ENCODE data around the gene NR1H4.

Gene NR1H4

DNA sequence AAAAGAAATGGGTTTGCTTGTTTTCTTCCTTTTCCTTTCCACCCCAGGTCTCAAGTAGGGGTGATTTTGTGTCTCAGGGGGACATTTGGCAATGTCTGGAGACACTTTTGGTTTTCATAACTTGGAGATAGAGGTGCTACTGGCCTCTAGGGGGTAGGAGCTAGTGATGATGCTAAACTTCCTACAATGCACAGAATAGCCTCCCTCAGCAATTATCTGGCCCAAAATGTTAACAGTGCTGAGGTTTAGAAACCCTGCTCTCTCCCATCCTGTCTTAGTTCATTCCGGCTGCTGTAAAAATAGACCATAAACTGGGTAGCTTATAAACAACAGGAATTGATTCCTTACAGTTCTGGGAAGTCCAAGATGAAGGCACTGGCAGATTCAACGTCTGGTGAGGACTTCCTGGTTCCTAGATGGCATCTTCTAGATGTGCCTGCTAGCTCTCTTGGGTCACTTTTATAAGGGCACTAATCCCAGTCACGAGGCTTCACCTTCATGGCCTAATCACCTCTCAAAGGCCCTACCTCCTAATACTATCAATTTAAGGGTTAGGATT lies 92.4 kb downstream of the NR1H4 start:
- Histone ChIP-seq H3K9ac (ENCODE audit: low read length) (no peak overlapping the region), H3K36me3 (ENCODE audit: control insufficient read depth, insufficient read depth, low read length) (no peaks in the 10 kb centered on the region), H3K27me3 (ENCODE audit: control insufficient read depth, insufficient read depth, low read length) (no peaks in the 10 kb centered on the region), H3K4me1 (ENCODE audit: control insufficient read depth, insufficient read depth, low read length) (no peaks in the 10 kb centered on the region), H3K4me3 (ENCODE audit: low read length) (no peak overlapping the region), H3K27ac (ENCODE audit: low read depth, low read length) (no peak overlapping the region)

DNA sequence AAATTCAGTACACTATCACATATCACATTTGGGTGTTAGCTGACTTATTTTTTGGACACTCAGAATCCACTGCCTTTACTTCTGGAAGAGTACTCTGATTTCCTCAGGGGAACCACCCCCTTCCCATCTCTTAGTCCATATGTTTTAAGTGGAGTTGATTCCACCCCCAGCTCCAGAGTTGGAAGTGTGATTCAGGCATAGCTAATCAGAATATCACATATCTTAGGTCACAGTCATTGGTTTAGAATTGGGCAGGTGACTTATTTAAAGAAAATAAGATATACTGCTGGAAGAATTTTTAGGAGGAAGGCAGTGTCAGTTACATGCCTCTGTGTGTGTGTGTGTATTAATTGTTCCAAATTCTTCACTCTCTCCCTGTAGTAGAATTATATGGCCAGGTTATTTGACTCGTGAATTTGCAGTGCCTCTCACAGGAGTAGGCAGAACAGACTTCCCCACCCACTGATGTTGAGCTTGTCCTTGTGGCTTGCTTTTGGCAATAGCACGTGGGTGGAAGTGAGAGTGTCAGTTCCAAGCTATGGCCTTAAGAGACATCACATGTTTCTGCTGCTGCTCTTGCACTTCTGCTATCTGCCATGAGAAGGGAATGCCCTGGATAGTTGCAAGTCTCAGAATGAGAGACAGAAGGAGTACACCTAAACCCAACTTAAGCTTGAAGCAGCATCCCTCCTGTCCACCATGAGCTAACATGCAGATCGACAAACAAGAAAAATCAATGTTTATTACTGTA lies 93.4 kb downstream of the NR1H4 start:
- no peaks in the 10 kb centered on the region for H3K4me1 ChIP-seq (ENCODE audit: control insufficient read depth, insufficient read depth, low read length)
- no peak overlapping the region for H3K27ac ChIP-seq (ENCODE audit: low read depth, low read length)
- H3K27me3 ChIP-seq (ENCODE audit: control insufficient read depth, insufficient read depth, low read length): no peaks in the 10 kb centered on the region
- no peaks in the 10 kb centered on the region for H3K36me3 ChIP-seq (ENCODE audit: control insufficient read depth, insufficient read depth, low read length)
- no peak overlapping the region for H3K4me3 ChIP-seq (ENCODE audit: low read length)
- no peak overlapping the region for H3K9ac ChIP-seq (ENCODE audit: low read length)

DNA sequence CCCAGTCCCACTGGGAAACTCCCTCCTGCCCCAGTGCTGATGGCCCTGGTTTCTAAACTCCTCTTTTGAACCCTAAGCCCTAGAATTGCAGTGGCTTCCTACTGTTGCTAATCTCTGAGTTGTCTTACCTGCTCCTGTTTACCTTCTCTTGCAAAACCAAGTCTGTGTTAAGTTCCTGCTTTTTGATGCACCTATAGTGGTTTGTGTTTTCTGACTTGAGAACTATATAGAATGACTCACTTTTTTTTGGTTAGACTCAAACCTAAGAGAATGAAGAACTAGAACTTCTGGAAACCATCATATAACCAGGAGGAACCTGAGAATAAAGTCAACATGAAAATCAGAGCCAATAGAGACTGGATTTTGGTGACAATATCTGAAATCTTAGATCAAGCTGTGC lies 94.3 kb downstream of the NR1H4 start:
- Histone ChIP-seq H3K27me3 (ENCODE audit: control insufficient read depth, insufficient read depth, low read length) (no peaks in the 10 kb centered on the region), H3K4me1 (ENCODE audit: control insufficient read depth, insufficient read depth, low read length) (no peaks in the 10 kb centered on the region), H3K9ac (ENCODE audit: low read length) (no peak overlapping the region), H3K27ac (ENCODE audit: low read depth, low read length) (no peak overlapping the region), H3K4me3 (ENCODE audit: low read length) (no peak overlapping the region), H3K36me3 (ENCODE audit: control insufficient read depth, insufficient read depth, low read length) (no peaks in the 10 kb centered on the region)

DNA sequence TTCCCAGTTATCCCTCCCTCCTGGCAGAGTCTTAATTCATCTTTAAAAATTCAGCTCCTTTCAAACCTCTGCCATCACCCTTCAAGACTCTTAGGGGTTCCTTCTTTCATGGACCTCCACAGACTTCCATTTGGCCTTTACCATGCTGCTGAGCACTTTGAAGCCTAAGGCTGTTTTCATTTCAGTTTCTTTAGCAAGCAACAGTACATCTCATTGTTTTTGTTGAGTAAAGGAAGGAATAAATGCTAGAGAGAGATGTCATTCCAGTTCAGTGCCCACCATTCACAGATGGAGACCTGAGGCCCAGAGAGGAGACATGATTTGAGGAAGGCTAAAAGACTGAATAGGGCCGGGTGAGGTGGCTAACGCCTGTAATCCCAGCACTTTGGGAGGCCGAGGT lies 98.5 kb downstream of the NR1H4 start:
- Histone ChIP-seq H3K27me3 (ENCODE audit: control insufficient read depth, insufficient read depth, low read length) (no peaks in the 10 kb centered on the region), H3K4me3 (ENCODE audit: low read length) (no peak overlapping the region), H3K36me3 (ENCODE audit: control insufficient read depth, insufficient read depth, low read length) (no peaks in the 10 kb centered on the region), H3K9ac (ENCODE audit: low read length) (no peak overlapping the region), H3K4me1 (ENCODE audit: control insufficient read depth, insufficient read depth, low read length) (peaks cover 7% of the 10 kb centered on the region), H3K27ac (ENCODE audit: low read depth, low read length) (no peak overlapping the region)

DNA sequence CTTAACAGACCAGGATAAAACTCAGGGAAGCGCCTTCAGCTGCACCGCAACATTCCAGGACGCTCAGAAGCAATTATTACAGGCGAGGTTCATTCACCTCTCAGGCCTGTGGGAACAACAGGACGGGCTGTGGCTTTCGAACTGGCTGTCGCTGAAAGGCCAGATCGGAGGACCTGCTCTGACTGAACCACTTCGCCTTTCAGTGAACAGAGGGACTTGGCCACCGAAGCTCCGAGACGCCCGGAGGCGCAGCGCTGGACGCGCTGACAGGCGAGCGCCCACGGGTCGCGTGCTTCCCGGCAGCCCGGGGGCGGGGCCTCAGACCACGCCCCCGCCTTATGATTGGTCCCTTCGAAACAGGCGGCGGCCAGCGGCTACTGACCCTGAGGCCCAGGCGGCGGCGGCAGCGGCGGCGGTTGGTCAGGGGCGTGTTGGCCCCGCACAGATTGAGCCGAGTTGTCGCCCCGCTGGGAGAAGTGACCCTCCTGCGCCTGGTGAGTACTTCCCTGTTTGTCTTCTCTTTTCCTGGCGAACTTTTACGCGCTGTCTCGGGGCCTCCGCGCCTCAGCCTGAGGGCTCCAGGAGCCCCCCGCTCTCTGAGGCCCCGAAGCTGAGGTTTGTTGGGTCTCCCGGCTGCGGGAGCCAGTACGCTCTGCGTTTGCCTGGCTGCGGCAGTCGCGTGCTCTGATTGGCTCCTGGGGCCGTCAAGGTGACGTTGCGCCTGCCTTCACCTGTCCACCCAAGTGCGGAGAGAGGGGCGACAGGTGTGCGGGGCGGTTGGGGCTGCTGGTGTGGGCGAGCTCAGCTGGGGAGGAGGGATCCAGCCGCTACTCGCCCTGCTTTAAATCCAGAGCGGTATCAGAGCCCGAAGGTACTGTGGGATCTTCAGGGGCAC lies 99.9 kb downstream of the NR1H4 start, which contains the start of gene GAS2L3:
GAS2L3 (plus strand) TSS at position 393 of the 895 bp plus-strand sequence. CDS start 21,221 bp downstream, outside the sequence.
- Histone ChIP-seq H3K4me3 (ENCODE audit: low read length) (peak within 1 kb of the TSS; percentile 70), H3K36me3 (ENCODE audit: control insufficient read depth, insufficient read depth, low read length) (no peaks in the 10 kb centered on the region), H3K4me1 (ENCODE audit: control insufficient read depth, insufficient read depth, low read length) (peaks cover 7% of the 10 kb centered on the region), H3K9ac (ENCODE audit: low read length) (peak within 1 kb of the TSS; percentile 16), H3K27me3 (ENCODE audit: control insufficient read depth, insufficient read depth, low read length) (no peaks in the 10 kb centered on the region), H3K27ac (ENCODE audit: low read depth, low read length) (peak within 1 kb of the TSS; percentile 21)

DNA sequence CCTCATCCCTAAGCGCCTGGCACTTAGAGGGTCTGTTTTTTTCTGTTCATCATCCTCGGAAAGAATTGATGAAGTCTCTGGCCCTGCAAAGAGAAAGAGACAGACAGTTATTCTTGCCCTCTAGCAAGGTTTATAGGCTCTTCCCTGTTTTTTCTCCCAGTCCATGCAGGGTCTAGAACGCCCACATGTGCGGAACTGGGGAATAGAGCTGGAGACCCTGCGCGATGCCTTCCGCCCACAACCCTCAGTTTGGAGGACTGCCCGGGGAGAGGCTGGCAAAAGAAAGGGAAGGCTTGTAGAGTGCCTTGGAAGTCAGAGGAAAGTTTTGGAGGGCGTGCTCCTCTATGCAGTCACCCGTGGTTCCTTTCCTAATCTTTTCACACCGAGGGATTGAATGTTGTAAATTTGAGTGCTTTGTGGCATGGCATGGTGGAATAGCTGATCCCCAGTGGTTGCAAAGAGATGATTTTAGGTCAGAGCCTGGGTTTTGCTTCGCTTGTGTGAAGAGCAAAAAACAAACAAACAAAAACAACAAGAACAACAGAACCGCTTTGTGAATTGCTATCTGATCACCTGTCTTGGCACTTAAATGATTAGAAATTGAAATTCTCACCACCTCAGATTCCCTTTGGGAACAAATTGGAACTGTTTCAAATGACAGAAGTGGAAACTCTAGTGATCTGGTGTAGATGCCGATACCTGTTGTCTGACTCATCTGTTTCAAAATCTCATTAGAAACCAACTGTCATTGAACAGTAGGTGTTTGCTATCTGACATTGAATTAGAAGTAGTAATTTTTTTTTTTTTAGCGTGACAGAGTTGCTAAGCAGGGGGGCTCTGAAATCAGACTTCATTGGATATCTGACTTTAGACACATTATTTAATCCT lies 100.8 kb downstream of the NR1H4 start:
- H3K27me3 ChIP-seq (ENCODE audit: control insufficient read depth, insufficient read depth, low read length): no peaks in the 10 kb centered on the region
- H3K4me1 ChIP-seq (ENCODE audit: control insufficient read depth, insufficient read depth, low read length): peaks cover 7% of the 10 kb centered on the region
- peak overlapping the region; percentile 70 for H3K4me3 ChIP-seq (ENCODE audit: low read length)
- H3K27ac ChIP-seq (ENCODE audit: low read depth, low read length): no peak overlapping the region
- H3K9ac ChIP-seq (ENCODE audit: low read length): peak overlapping the region; percentile 16
- H3K36me3 ChIP-seq (ENCODE audit: control insufficient read depth, insufficient read depth, low read length): no peaks in the 10 kb centered on the region

DNA sequence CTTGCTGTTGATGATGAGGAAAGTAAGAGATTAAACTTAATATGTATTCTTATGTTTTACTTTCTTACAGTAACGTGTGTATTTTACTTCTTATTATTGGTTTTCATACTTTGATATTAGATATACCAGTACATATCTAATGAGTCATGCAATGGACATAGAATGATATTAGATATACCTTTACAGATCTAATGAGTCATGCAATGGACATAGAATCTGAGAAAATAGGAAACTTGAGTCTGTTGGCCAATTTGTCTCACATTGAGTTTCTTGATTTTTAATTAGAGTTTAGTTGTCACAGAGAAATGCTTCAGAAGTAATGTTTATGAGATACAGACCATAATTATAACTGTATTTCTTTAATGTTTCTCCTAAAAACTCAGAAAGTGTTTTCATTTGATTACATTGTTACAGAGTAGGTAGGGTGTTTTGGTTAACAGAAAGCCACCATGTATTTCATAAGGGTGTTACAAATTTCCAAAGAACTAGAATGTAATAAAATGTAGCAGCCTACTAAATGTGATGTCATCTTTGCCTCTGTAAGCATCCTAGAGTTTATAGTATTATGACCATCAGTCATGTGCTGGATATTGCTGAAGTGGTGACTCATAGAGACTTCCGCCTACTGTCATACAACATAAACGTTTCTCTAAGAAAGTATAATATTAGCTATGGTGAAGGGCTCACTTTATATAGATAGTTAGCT lies 102.8 kb downstream of the NR1H4 start:
- Histone ChIP-seq H3K27ac (ENCODE audit: low read depth, low read length) (no peak overlapping the region), H3K9ac (ENCODE audit: low read length) (no peak overlapping the region), H3K36me3 (ENCODE audit: control insufficient read depth, insufficient read depth, low read length) (no peaks in the 10 kb centered on the region), H3K27me3 (ENCODE audit: control insufficient read depth, insufficient read depth, low read length) (no peaks in the 10 kb centered on the region), H3K4me3 (ENCODE audit: low read length) (no peak overlapping the region), H3K4me1 (ENCODE audit: control insufficient read depth, insufficient read depth, low read length) (peaks cover 7% of the 10 kb centered on the region)

DNA sequence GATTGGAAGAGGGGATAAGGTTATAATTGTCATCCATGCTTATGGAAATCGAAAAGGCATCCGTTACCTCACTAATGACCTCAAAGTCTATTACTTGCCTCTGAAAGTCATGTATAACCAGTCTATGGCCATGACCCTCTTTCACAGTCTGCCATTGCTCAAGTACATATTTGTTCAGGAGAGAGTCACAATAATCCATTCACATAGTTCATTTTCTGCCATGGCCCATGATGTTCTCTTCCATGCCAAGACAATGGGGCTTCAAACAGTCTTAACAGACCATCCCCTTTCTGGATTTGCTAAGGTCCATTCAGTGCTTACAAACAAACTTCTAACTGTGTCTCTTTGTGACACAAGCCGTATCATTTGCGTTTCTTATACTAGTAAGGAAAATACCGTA lies 105.3 kb downstream of the NR1H4 start:
- no peak overlapping the region for H3K9ac ChIP-seq (ENCODE audit: low read length)
- H3K4me3 ChIP-seq (ENCODE audit: low read length): no peak overlapping the region
- no peaks in the 10 kb centered on the region for H3K36me3 ChIP-seq (ENCODE audit: control insufficient read depth, insufficient read depth, low read length)
- H3K4me1 ChIP-seq (ENCODE audit: control insufficient read depth, insufficient read depth, low read length): peaks cover 7% of the 10 kb centered on the region
- no peaks in the 10 kb centered on the region for H3K27me3 ChIP-seq (ENCODE audit: control insufficient read depth, insufficient read depth, low read length)
- H3K27ac ChIP-seq (ENCODE audit: low read depth, low read length): no peak overlapping the region

DNA sequence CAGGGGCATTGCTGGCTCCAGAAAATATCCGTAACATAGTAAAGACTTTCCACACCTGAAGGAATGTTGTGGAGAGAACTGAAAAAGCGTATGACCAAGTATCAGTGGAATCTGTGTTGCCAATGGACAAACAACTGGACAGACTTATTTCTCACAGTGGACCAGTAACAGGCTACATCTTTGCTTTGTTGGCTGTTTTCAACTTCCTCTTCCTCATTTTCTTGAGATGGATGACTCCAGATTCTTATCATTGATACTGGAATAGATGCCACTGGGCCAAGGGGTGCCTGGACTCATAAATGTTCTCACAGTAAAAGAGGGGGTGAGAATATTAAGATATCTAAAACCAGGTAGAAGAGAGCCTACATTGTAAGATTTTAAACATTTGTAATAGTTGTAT lies 106.2 kb downstream of the NR1H4 start:
- no peak overlapping the region for H3K27ac ChIP-seq (ENCODE audit: low read depth, low read length)
- H3K4me3 ChIP-seq (ENCODE audit: low read length): no peak overlapping the region
- H3K9ac ChIP-seq (ENCODE audit: low read length): no peak overlapping the region
- no peaks in the 10 kb centered on the region for H3K27me3 ChIP-seq (ENCODE audit: control insufficient read depth, insufficient read depth, low read length)
- H3K36me3 ChIP-seq (ENCODE audit: control insufficient read depth, insufficient read depth, low read length): no peaks in the 10 kb centered on the region
- peaks cover under 1% of the 10 kb centered on the region for H3K4me1 ChIP-seq (ENCODE audit: control insufficient read depth, insufficient read depth, low read length)

DNA sequence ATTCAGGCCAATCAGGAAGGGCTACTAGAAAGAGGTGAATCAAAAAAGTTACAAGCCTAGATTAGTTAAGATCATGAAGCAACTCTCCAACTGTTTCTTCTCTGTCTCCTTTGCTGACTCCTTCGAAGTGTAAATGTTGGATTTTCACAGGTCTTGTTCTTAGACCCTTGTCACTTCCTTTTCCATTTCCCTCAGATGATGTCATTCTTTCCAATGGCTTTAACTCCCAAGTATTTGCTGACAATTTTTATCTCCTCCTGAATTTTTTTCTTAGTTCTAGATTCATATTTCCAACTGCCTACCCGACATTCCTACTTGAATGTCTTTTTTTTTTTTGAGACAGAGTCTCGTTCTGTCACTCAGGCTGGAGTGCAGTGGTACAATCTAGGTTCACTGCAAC lies 110.6 kb downstream of the NR1H4 start:
- no peak overlapping the region for H3K4me3 ChIP-seq (ENCODE audit: low read length)
- no peak overlapping the region for H3K9ac ChIP-seq (ENCODE audit: low read length)
- no peaks in the 10 kb centered on the region for H3K27me3 ChIP-seq (ENCODE audit: control insufficient read depth, insufficient read depth, low read length)
- H3K36me3 ChIP-seq (ENCODE audit: control insufficient read depth, insufficient read depth, low read length): no peaks in the 10 kb centered on the region
- no peaks in the 10 kb centered on the region for H3K4me1 ChIP-seq (ENCODE audit: control insufficient read depth, insufficient read depth, low read length)
- H3K27ac ChIP-seq (ENCODE audit: low read depth, low read length): no peak overlapping the region

DNA sequence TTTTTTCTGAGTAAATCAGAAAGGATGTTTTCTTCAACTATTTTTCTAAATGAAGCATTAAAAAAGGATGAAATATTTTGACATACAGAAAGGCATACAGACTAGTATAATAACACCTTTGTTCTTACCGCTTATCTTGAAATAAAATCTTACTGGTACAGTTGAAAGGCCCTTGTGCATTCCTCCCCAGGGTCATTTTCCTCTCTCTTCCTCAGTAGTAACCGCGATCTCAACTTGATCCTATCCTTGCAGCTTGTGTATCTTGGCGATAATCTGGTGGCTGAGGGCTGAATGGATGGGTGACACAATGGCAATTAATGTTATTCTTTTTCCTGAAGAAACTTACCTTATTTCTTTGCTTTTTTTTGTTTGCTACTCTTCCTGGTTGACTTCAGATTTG lies 118.3 kb downstream of the NR1H4 start:
- Histone ChIP-seq H3K9ac (ENCODE audit: low read length) (no peak overlapping the region), H3K4me1 (ENCODE audit: control insufficient read depth, insufficient read depth, low read length) (no peaks in the 10 kb centered on the region), H3K36me3 (ENCODE audit: control insufficient read depth, insufficient read depth, low read length) (no peaks in the 10 kb centered on the region), H3K27ac (ENCODE audit: low read depth, low read length) (no peak overlapping the region), H3K4me3 (ENCODE audit: low read length) (no peak overlapping the region), H3K27me3 (ENCODE audit: control insufficient read depth, insufficient read depth, low read length) (no peaks in the 10 kb centered on the region)
